DOHH2 (cell line): ENCODE results near the gene TCTN1.

Experiments used
- EZH2phosphoT487 ChIP-seq: fragments of 200-600 bp; sonication (generic); IDR thresholded peaks from 2 replicates; pipeline ENCODE4 v1.6.1; 2017; ENCODE audit warnings: borderline replicate concordance, mild to moderate bottlenecking, antibody characterized with exemption, low read length, moderate library complexity, mixed read lengths
- TF ChIP-seq, protein P1 (sequence below): fragments of 200-600 bp; sonication (generic); IDR thresholded peaks from one replicate; pipeline ENCODE4 v1.5.1; 2014; ENCODE audit warnings: antibody characterized with exemption, mild to moderate bottlenecking, low read depth, low read length; ENCODE audit not compliant: poor library complexity, severe bottlenecking

DNA sequence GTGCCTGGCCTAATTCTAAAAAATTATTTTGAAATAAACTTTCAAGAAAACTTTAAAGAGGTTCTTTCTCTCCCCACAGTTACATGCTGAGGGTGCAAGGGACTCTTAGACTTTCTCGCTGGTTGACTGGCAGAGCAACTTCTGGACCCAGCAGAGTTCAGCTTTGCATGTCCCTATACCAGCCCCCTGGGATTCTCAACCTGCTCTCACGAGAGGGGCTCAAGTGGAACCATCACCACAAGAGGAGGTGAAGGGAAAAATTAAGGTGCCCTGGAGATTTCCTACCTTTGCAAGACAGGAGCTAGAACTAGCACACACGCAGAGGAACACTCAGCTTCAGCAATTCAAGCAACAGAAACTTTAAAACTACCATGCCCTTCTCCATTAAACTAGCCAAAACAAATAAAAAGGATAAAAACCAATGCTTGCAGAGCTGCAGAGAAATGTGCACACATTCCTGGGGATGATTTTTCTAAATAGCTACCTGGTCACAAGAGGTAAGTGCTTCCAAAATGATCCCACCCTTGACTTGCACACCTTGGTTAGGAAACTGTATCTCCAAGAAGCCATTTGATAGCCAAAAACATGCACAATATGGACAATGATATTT lies 72.5 kb downstream of the TCTN1 start:
- TF ChIP-seq, protein P1, sequence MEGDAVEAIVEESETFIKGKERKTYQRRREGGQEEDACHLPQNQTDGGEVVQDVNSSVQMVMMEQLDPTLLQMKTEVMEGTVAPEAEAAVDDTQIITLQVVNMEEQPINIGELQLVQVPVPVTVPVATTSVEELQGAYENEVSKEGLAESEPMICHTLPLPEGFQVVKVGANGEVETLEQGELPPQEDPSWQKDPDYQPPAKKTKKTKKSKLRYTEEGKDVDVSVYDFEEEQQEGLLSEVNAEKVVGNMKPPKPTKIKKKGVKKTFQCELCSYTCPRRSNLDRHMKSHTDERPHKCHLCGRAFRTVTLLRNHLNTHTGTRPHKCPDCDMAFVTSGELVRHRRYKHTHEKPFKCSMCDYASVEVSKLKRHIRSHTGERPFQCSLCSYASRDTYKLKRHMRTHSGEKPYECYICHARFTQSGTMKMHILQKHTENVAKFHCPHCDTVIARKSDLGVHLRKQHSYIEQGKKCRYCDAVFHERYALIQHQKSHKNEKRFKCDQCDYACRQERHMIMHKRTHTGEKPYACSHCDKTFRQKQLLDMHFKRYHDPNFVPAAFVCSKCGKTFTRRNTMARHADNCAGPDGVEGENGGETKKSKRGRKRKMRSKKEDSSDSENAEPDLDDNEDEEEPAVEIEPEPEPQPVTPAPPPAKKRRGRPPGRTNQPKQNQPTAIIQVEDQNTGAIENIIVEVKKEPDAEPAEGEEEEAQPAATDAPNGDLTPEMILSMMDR, result no peak
- no peak for TF ChIP-seq EZH2phosphoT487
